Stimulated activated memory B cell treated with anti-CD40 and anti-IgM and Interleukin-4, amounts not matched to agents 10 μg/mL and 1 μg/mL and 100 μg/mL, for 72 hours (primary cell): ENCODE measurements around the gene RNF144A.
A peak's percentile ranks its signal among the peaks of the same experiment; 100 is the strongest.

Source experiments
- ATAC-seq: fragments of 150-1000 bp; cut with Tn5 transposase; 2 replicates; pipeline ENCODE4 v1.10.0; 2021
- H3K27ac Mint-ChIP-seq: one replicate; pipeline ENCODE4 v1.8.0; 2022; ENCODE audit warnings: mild to moderate bottlenecking, mixed read lengths
- H3K27me3 Mint-ChIP-seq: one replicate; pipeline ENCODE4 v1.8.0; 2022; ENCODE audit warnings: mixed read lengths
- H3K36me3 Mint-ChIP-seq: one replicate; pipeline ENCODE4 v1.8.0; 2022; ENCODE audit warnings: mixed read lengths
- H3K4me1 Mint-ChIP-seq: one replicate; pipeline ENCODE4 v1.8.0; 2022; ENCODE audit warnings: mixed read lengths
- H3K4me3 Mint-ChIP-seq: one replicate; pipeline ENCODE4 v1.8.0; 2022; ENCODE audit warnings: mild to moderate bottlenecking, moderate library complexity, mixed read lengths
- H3K9me3 Mint-ChIP-seq: one replicate; pipeline ENCODE4 v1.8.0; 2022; ENCODE audit warnings: mixed read lengths

RNF144A gene

DNA sequence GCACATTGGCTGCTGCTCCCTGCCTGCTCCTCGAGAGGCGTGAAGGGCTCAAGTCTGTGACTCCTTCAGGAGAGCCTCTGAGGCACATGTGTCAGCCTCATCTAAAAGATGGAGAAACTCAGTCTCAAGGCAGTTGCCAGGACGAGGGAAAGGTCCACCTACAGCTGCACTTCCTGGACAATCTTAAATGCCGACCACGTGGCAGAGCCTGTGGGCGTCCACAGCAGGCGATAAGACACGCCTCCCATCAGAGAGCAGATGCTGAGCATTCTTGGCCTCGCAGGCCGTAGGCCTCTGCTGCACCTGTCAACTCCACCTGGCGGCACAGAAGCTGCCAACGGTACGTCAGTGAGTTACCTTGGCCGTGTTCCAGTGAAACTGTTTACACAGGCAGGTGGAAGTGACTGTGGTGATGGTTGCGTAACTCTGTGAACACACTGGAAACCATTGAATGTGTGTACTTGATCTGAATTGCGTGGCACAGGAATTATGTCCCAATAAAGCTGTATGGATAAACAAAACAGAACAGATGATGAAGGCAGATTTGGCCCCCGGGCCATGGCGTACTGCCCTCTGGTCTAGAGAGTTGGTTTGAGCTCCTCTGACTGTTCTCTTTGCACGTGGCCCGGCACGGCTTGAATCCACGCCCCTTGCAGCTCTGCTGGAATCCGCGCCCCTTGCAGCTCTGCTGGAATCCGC, 114.5 kb downstream of the RNF144A start:
- no peak overlapping the region for H3K27ac Mint-ChIP-seq
- no peak for ATAC-seq
- H3K4me3 Mint-ChIP-seq = no peak overlapping the region
- H3K9me3 Mint-ChIP-seq = no peaks in the 10 kb centered on the region
- no peaks in the 10 kb centered on the region for H3K4me1 Mint-ChIP-seq
- peaks cover 5% of the 10 kb centered on the region for H3K36me3 Mint-ChIP-seq
- no peaks in the 10 kb centered on the region for H3K27me3 Mint-ChIP-seq

DNA sequence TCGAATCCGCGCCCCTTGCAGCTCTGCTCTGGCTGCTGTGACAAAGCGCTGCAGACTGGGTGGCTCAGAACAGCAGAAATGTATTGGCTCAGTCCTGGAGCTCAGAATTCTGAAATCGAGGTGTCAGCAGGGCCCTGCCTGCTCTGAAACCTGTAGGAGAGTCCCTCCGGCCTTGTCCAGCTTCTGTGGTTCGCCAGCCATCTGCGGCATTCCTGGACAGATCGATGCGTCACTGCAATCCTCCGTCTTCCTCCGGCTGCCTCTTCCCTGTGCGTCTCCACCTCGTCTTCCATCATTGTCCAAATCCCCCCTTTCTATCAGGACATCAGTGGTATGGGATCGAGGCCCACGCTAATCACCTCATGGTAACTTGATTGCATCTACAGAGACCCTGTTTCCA, 115.2 kb downstream of the RNF144A start:
- ATAC-seq = no peak
- no peaks in the 10 kb centered on the region for H3K4me1 Mint-ChIP-seq

DNA sequence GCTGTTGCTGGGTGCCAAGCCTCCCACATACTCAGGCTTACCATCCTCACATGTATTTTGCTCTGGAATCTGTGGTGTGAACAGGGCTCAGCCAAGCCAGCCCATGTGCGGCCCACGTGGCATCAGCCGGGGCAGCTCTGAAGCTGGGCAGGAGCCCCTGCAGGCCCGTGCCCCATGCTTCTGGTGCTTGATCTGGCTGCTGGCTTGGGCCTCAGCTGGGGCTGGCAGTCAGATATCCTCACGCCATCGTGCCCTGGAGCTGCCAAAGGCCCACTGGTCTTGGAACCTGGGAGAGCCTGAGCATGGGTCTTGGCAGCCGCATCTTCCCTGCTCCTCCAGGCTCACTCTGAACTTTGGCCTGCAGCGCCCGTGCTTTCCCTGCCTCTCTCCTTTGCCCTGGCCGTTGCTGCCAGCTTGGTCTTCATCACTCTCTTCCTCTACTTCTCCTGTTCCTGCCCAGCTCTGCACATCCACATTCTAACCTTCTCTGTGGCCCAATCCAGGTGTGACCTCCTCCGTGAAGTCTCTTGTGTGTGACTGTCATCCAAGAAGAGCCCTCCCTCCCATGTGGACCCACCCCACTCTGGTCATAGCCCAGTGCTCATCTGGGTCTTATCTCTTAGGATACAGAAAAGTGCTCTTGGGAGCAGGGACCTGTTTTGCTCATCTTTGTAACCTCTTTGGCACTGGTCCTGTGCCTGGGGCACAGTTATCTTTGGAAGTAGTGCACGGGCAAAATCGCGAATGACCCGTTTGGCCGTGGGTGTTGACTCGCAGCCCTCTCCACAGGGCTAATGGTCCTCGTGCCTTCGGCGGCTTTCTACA, 116.1 kb downstream of the RNF144A start:
- Mint-ChIP-seq H3K4me1 (no peaks in the 10 kb centered on the region), H3K4me3 (no peak overlapping the region), H3K9me3 (peaks cover under 1% of the 10 kb centered on the region), H3K36me3 (peaks cover 5% of the 10 kb centered on the region), H3K27me3 (no peaks in the 10 kb centered on the region), H3K27ac (no peak overlapping the region)
- no peak for ATAC-seq

More for the DNA sequence above, 115.2 kb downstream of the RNF144A start:
- H3K4me3 Mint-ChIP-seq = no peak overlapping the region
- no peak overlapping the region for H3K27ac Mint-ChIP-seq
- H3K27me3 Mint-ChIP-seq = no peaks in the 10 kb centered on the region
- peaks cover 5% of the 10 kb centered on the region for H3K36me3 Mint-ChIP-seq
- no peaks in the 10 kb centered on the region for H3K9me3 Mint-ChIP-seq

- no peak overlapping the region for H3K27ac Mint-ChIP-seq
- peaks cover 10% of the 10 kb centered on the region for H3K9me3 Mint-ChIP-seq
- no peaks in the 10 kb centered on the region for H3K27me3 Mint-ChIP-seq
- ATAC-seq = no peak
- no peaks in the 10 kb centered on the region for H3K4me1 Mint-ChIP-seq
- H3K4me3 Mint-ChIP-seq = no peak overlapping the region
- H3K36me3 Mint-ChIP-seq = peaks cover 5% of the 10 kb centered on the region
Observed at GRCh38 chr2:7034303-7034702, 117.1 kb downstream of the RNF144A start.

DNA sequence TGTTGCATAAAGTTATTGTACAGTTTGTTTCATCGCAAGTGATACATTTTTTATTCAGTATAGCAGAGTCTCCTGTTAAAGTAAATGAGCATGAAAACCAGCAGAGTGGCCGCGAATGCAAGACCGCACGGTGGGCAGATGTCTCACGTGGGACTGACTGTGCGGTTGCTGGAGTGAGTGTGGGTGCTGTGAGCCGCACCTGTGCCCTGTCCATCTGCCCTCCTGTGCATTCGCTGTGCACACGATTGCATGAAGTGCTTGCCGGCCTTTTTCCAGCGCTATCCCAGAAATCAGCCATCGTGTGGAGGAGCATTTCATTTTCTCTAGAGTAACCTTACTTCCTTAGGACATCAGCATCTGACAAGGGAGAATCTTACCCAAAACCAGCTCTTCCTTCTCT, 118.7 kb downstream of the RNF144A start:
- no peaks in the 10 kb centered on the region for H3K27me3 Mint-ChIP-seq
- no peak overlapping the region for H3K27ac Mint-ChIP-seq
- no peak overlapping the region for H3K4me3 Mint-ChIP-seq
- H3K36me3 Mint-ChIP-seq = peaks cover 5% of the 10 kb centered on the region
- no peak for ATAC-seq
- peaks cover 10% of the 10 kb centered on the region for H3K9me3 Mint-ChIP-seq
- no peaks in the 10 kb centered on the region for H3K4me1 Mint-ChIP-seq

DNA sequence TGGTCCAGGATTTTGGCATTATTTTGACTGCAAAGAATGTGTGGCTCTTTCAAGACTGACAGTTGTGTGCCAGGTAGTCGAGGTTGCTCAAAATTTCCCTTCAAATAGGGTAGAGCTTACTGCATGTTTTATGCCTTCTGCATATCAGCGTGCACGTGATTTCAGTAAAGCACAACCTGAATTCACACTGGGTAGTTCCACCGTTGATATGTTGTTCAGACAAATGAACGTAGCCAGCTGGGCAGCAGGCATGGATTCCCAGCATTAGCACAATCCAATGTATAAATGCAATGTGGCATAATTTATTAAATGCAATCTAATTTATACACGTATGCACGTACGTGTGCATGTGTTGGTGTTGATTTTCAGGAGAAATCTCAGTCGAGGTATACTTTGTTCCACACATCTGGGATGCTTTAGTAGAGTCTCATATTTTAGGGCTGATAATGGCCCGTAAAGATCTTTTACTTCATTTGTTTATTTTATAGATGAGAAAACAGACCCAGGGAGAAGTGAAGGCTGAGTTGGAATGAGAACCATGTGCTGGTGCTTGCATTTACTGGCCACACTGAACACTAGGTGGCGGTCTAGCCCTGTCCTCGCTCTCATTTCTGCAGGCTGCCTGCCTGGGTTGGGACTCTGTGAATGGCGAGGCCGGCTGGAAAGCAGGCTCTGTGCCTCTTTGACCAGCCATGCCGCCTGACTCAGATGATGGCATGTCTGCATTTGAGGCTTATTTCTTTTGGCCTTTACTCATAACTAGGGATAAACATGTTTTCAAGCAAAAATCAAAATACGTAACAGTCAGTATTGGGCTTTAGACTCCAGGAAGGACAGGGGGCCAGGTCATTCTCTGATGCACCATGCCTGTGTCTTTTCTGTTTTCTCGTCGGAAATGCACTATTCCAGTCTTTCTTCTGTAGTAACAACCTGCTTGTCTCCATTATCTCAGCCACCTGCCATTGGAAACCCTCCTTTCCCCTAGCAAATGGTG, 120.4 kb downstream of the RNF144A start:
- H3K27ac Mint-ChIP-seq = no peak overlapping the region
- ATAC-seq = peak; percentile 68
- H3K9me3 Mint-ChIP-seq = peaks cover 10% of the 10 kb centered on the region
- no peak overlapping the region for H3K4me3 Mint-ChIP-seq
- no peaks in the 10 kb centered on the region for H3K4me1 Mint-ChIP-seq
- peaks cover 1% of the 10 kb centered on the region for H3K36me3 Mint-ChIP-seq
- no peaks in the 10 kb centered on the region for H3K27me3 Mint-ChIP-seq

DNA sequence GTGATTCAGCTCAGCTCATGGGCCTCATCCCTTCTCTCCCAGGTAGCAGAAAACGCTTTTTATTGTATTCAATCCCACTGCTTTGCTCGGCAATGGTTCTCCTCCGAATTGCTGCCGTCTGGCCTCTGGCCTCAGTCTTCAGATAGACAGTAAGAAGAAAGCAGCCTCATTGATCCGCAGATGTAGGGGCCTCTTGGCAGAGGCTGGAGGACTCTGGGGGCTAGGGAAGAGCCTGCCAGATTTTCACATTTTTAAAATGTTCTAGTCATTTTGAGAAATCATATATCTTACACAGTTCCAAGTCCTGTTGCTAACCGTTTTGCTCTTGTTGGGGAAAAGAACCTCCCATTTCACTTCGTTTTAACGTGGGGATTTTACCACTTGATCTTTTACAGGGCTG, 123.3 kb downstream of the RNF144A start:
- Mint-ChIP-seq H3K27ac (no peak overlapping the region), H3K4me3 (no peak overlapping the region), H3K4me1 (no peaks in the 10 kb centered on the region), H3K27me3 (peaks cover 15% of the 10 kb centered on the region), H3K9me3 (peaks cover 10% of the 10 kb centered on the region), H3K36me3 (no peaks in the 10 kb centered on the region)
- no peak for ATAC-seq

DNA sequence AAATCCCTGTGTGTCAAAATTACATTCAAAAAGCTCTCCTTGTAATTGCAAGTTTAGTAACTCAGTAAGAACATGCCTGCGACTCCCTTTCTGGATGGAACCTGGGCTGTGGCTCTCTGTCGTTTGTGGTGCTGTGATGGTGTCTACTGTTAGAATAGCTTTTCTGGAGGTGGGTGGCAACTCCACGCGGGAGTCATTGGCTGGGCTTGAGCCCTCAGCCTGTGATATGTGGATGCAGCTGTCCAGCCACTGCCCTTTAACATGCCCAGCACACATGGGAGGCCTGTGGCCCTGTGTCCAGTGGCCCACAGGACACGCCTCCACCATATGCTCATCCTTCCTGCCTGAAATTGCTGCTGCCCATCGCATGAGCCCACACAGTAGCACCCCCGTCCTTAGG, 124.2 kb downstream of the RNF144A start:
- Mint-ChIP-seq H3K27ac (no peak overlapping the region), H3K4me3 (no peak overlapping the region), H3K4me1 (no peaks in the 10 kb centered on the region)

DNA sequence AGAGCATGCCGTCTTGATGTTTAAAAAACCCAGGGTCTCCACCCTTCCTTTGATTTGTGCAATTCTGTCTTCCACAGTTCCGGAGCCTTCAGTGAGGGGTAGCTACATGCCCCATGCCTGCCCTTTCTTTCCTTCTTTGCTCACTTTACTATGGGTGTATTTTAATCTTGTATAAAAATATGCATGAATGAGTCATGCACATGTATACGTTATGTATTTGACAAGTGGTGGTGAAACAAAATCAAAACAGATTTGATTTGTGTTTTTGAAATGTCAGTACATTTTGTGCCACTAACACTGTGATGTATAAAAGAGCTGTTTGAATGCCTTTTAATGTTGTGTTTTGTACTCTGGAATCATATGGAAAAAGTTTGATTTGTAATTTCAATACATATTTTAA, 126.5 kb downstream of the RNF144A start:
- peaks cover 35% of the 10 kb centered on the region for H3K27me3 Mint-ChIP-seq
- H3K9me3 Mint-ChIP-seq = peaks cover 6% of the 10 kb centered on the region
- H3K27ac Mint-ChIP-seq = no peak overlapping the region
- H3K36me3 Mint-ChIP-seq = peaks cover under 1% of the 10 kb centered on the region
- no peak for ATAC-seq
- H3K4me1 Mint-ChIP-seq = no peaks in the 10 kb centered on the region
- H3K4me3 Mint-ChIP-seq = no peak overlapping the region

More for the DNA sequence above, 124.2 kb downstream of the RNF144A start:
- Mint-ChIP-seq H3K27me3 (peaks cover 15% of the 10 kb centered on the region), H3K36me3 (no peaks in the 10 kb centered on the region), H3K9me3 (peaks cover 10% of the 10 kb centered on the region)
- no peak for ATAC-seq

GRCh38 chr2:7044253-7045250, 127.3 kb downstream of the RNF144A start:
- Mint-ChIP-seq H3K27me3 (peaks cover 42% of the 10 kb centered on the region), H3K9me3 (peaks cover 3% of the 10 kb centered on the region), H3K4me1 (no peaks in the 10 kb centered on the region), H3K4me3 (no peak overlapping the region), H3K36me3 (peaks cover 5% of the 10 kb centered on the region), H3K27ac (no peak overlapping the region)
- peak; percentile 54 for ATAC-seq

- Mint-ChIP-seq H3K9me3 (peaks cover 8% of the 10 kb centered on the region), H3K27me3 (peaks cover 49% of the 10 kb centered on the region), H3K4me3 (no peak overlapping the region), H3K27ac (no peak overlapping the region), H3K36me3 (peaks cover 5% of the 10 kb centered on the region), H3K4me1 (peaks cover 3% of the 10 kb centered on the region)
- no peak for ATAC-seq
Observed at GRCh38 chr2:7045601-7046590, 128.7 kb downstream of the RNF144A start.

GRCh38 chr2:7047661-7048060, 130.4 kb downstream of the RNF144A start:
- Mint-ChIP-seq H3K36me3 (peaks cover 5% of the 10 kb centered on the region), H3K27ac (no peak overlapping the region), H3K27me3 (peaks cover 57% of the 10 kb centered on the region), H3K9me3 (peaks cover 9% of the 10 kb centered on the region), H3K4me3 (no peak overlapping the region), H3K4me1 (peaks cover 10% of the 10 kb centered on the region)
- ATAC-seq = no peak

DNA sequence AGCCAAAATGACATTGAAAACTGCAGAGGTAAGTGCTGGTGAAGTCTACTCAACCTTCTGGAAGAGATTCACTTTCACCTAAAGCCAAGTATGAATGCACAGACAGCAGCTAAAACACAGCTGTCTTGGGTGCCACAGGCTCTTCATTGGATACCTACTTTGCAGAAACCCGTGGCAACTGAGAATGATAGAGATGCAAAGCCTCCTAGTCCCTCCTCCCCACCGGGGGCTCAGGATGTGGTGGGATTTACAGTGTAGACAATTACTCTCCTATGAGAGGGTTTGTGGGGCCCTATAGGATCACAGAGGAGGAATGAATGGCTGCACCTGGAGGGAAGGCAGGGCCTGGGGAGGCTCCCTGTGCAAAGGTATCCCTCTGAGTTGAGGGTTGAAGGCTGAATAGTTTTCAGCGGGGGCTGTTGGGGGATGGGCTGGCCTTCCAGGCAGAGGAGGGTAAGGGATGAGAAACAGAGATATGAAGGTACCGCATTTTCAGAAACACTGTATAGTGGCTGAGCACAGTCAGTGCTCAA, 131.6 kb downstream of the RNF144A start:
- Mint-ChIP-seq H3K4me1 (peaks cover 10% of the 10 kb centered on the region), H3K27me3 (peaks cover 57% of the 10 kb centered on the region), H3K9me3 (peaks cover 9% of the 10 kb centered on the region), H3K36me3 (peaks cover 5% of the 10 kb centered on the region), H3K4me3 (no peak overlapping the region), H3K27ac (no peak overlapping the region)
- ATAC-seq = no peak
